ENCODE measurements around the gene CD36.
"Not testable (repeated sequence)": the region's sequence is repeated elsewhere in the genome, so short reads cannot be mapped to it uniquely, and the experiment has no call there.

CD36 gene

DNA sequence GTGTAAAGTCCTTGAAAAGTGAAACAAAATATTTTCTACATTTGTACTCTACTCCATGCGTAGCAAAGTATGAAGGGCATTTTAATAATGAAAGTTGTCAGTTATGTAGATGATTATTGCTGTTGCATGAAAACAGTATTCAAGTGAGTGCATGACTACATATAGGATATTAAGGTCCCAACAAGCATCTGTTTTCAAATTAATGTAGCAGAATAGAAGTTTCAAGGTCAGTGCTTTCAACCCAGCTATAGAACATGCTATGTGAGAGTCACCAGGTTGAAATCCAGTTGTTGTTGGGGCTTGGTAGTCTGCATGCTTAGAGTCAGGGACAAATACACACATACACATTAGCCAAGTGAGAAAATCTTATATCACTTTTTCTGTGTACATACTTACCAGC lies 14.8 kb downstream of the CD36 start:
- no peaks in the 10 kb centered on the region for H3K36me3 Mint-ChIP-seq (ENCODE audit: low read depth)

DNA sequence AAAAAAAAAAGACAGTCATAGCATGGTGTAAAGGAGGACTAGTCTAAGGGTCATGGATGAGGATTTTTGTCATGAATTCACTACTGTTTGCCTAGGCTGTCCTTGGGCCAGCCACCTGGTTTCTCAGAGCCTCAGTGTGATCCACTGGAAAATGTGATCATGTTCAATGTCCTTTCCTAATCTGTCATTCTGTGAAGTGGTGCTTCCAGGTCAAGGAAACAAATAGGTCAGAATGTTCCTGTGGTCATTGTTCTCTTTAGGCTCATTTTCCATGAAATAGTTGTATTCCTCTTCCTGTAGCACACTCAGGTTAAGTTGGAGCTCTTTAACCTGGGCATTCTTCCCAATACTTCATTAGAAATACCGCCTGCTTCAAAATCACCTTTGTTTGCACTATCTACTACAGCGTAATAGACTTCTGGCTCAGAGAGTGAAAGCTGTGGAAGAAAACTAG lies 16.5 kb downstream of the CD36 start:
- no peaks in the 10 kb centered on the region for H3K9me3 Mint-ChIP-seq
- H3K36me3 Mint-ChIP-seq (ENCODE audit: low read depth): no peaks in the 10 kb centered on the region
- no peaks in the 10 kb centered on the region for H3K4me1 Mint-ChIP-seq (ENCODE audit: low read depth)
- H3K4me3 Mint-ChIP-seq: no peak overlapping the region
- no peak overlapping the region for H3K27ac Mint-ChIP-seq
- no peaks in the 10 kb centered on the region for H3K27me3 Mint-ChIP-seq (ENCODE audit: low read depth)

More for the DNA sequence above, 14.8 kb downstream of the CD36 start:
- Mint-ChIP-seq H3K9me3 (no peaks in the 10 kb centered on the region), H3K27me3 (ENCODE audit: low read depth) (no peaks in the 10 kb centered on the region), H3K27ac (no peak overlapping the region), H3K4me1 (ENCODE audit: low read depth) (no peaks in the 10 kb centered on the region), H3K4me3 (no peak overlapping the region)

DNA sequence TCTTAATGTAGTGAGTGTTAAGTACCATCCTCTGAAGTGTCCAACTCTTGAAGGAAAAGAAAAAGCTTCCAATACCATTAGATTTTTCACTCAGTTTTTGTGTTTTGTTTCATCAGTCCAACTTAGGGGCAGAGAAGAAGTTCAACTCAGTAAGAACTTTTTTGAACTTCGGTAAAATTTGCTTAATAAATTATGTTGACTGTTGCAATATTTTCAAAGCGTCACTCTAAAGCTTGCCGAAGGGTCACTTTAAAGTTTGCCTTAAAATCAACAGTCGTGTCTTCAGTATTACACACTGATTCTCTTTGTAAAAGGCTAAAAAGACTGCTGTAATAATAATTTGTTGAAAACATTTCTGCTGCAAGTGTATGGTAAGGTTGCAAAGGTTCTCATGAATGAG lies 17.6 kb downstream of the CD36 start:
- H3K27me3 Mint-ChIP-seq (ENCODE audit: low read depth): no peaks in the 10 kb centered on the region
- H3K4me1 Mint-ChIP-seq (ENCODE audit: low read depth): no peaks in the 10 kb centered on the region
- H3K36me3 Mint-ChIP-seq (ENCODE audit: low read depth): no peaks in the 10 kb centered on the region
- no peaks in the 10 kb centered on the region for H3K9me3 Mint-ChIP-seq
- H3K27ac Mint-ChIP-seq: no peak overlapping the region
- H3K4me3 Mint-ChIP-seq: no peak overlapping the region

DNA sequence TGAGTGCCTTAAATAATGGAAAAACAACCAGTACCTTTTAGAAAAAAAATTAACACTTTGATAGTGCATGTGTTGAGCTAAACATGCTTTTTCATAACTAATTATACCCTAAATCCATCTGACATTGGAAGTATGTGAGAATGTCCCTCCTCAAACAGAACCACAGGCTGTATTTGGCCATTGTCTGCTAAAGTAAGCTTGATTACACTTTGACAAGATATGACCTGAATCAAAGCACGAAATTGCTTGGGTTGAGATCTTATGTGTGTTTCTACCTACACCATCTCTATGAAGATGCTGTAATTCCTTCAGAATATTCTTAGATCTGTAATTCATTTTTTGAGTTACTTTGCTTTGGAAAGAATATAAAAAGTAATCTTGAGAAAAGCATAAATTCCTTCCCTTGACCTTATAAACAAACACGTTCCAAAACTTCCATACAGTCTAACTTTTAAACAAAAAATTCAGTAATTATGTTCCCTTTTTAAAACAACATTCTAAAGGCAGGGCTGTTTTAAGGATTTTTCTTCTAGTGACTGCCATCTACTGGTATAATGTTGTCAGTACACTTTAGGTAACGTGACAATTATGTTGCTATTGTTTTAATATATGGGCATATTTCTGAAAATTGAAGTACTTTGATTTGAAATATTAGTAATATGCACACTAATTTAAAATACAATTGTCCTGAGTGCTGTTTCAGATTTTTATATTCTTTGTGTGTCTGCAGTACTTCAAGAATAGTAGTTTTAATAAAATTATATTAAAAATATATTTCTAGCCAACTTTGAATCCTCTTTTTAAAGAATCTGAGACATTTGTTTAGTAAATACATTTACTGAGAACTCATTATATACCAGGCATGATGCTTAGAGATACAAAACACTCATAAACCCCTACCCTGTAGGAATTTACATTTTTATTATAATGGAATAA lies 20.9 kb downstream of the CD36 start:
- H3K9me3 Mint-ChIP-seq: no peaks in the 10 kb centered on the region

DNA sequence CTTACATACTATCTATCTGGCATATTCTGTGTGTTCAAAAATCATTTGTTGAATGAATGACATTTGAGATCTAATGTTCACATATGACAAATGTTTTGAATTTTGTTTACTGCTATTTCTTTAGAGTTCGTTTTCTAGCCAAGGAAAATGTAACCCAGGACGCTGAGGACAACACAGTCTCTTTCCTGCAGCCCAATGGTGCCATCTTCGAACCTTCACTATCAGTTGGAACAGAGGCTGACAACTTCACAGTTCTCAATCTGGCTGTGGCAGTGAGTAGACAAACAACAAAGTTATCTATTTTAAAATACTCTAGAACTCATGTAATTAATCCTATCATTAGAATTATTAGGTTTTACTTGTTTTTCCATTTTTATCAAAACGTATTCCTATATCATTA lies 22.5 kb downstream of the CD36 start:
- Mint-ChIP-seq H3K9me3 (no peaks in the 10 kb centered on the region), H3K4me3 (no peak overlapping the region), H3K27me3 (ENCODE audit: low read depth) (no peaks in the 10 kb centered on the region), H3K36me3 (ENCODE audit: low read depth) (no peaks in the 10 kb centered on the region), H3K27ac (no peak overlapping the region), H3K4me1 (ENCODE audit: low read depth) (no peaks in the 10 kb centered on the region)

More for the DNA sequence above, 20.9 kb downstream of the CD36 start:
- Mint-ChIP-seq H3K4me1 (ENCODE audit: low read depth) (no peaks in the 10 kb centered on the region), H3K27me3 (ENCODE audit: low read depth) (no peaks in the 10 kb centered on the region), H3K36me3 (ENCODE audit: low read depth) (no peaks in the 10 kb centered on the region), H3K4me3 (no peak overlapping the region), H3K27ac (no peak overlapping the region)

DNA sequence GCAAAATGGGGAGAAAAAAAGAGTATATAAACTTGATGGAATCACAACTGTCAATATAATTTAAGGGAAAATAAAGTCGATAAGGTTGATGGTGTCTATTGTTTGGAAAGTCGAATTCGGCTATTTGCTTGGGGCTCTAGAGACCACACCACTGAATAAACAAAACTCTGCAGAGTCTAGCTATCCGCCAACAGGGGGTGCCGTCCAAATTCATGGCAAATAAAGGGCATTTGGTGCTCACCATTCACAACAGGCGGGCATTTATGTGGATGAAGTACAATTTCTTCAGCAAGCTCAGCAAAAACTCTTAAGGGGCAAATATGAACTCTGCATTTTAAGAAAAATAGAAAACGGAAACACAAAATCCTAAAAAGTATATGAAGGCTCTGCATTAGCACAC lies 23.3 kb downstream of the CD36 start:
- no peaks in the 10 kb centered on the region for H3K27me3 Mint-ChIP-seq (ENCODE audit: low read depth)
- no peaks in the 10 kb centered on the region for H3K36me3 Mint-ChIP-seq (ENCODE audit: low read depth)
- H3K27ac Mint-ChIP-seq: no peak overlapping the region
- H3K4me1 Mint-ChIP-seq (ENCODE audit: low read depth): no peaks in the 10 kb centered on the region
- H3K9me3 Mint-ChIP-seq: no peaks in the 10 kb centered on the region
- no peak overlapping the region for H3K4me3 Mint-ChIP-seq

DNA sequence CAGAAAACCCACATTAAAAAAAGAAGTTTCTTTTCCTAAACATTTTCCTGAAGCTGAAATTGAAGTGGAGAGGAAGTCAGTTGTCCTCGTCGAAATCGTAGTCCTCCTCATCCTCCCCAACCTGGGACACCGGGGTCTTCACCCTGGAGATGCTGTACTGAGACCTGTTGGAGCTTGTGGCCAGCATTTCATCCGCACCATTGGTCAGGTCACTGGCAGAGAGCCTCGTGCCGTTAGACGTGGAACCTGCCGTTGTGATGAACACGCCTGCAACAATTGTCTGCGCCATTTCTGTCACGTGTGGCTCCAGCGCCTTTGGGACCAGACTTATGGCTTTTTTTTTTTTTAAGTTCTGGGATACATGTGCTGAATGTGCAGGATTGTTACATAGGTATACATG lies 23.8 kb downstream of the CD36 start:
- Mint-ChIP-seq H3K4me1 (ENCODE audit: low read depth) (no peaks in the 10 kb centered on the region), H3K9me3 (no peaks in the 10 kb centered on the region), H3K4me3 (no peak overlapping the region), H3K27ac (no peak overlapping the region), H3K36me3 (ENCODE audit: low read depth) (no peaks in the 10 kb centered on the region), H3K27me3 (ENCODE audit: low read depth) (no peaks in the 10 kb centered on the region)

DNA sequence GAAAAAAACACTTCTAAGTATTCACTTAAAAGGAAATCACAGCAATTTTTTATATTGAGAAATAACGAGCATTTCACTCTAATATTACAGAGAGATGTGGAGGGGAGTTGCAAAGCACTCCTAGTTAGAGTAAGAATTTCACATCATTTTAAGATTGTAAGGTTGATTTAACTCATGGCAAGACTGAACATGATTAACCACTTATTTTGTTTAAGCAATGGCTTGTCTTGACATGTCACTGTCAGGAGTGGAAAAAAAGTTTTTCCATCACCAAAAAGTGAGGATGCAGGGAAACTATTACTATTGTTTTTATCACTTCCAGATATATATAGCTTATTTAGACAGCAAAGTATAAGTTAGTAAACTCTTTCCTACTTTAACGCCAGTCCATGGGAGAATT lies 27.1 kb downstream of the CD36 start:
- H3K4me3 Mint-ChIP-seq: no peak overlapping the region
- no peaks in the 10 kb centered on the region for H3K4me1 Mint-ChIP-seq (ENCODE audit: low read depth)
- no peaks in the 10 kb centered on the region for H3K9me3 Mint-ChIP-seq
- no peaks in the 10 kb centered on the region for H3K36me3 Mint-ChIP-seq (ENCODE audit: low read depth)
- no peak overlapping the region for H3K27ac Mint-ChIP-seq
- H3K27me3 Mint-ChIP-seq (ENCODE audit: low read depth): no peaks in the 10 kb centered on the region

DNA sequence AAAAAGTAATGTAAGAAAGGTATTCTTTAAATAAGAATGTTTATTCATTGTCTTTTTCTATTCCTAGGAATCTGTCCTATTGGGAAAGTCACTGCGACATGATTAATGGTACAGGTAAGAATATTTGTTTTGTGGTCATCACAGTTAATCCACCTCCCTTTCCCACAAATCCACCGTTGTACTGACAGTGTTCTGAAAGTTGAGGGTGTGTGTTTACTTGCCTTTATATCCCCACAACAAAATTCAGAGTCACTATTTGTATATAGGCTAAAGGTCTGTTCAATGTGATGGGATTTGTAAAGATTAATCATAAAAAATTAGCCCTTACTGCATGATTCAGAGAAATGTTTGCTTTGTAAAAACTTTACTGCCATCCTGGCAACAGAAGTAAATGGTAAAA lies 27.9 kb downstream of the CD36 start:
- no peak overlapping the region for H3K27ac Mint-ChIP-seq
- H3K9me3 Mint-ChIP-seq: no peaks in the 10 kb centered on the region
- no peak overlapping the region for H3K4me3 Mint-ChIP-seq

DNA sequence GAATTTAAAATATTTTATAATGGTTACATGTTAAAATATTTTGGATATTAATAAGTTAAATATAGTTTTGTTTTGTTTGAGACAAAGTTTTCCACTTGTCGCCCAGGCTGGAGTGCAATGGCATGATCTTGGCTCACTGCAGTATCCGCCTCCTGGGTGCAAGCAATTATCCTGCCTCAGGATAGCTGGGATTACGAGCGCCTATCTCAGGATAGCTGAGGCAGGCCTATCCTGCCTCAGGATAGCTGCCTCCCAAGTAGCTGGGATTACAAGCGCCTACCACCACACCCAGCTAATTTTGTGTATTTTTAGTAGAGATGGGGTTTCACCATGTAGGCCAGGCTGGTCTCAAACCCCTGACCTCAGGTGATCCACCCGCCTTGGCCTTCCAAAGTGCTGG lies 30.9 kb downstream of the CD36 start:
- not testable (repeated sequence) for H3K9me3 Mint-ChIP-seq; H3K4me1 Mint-ChIP-seq (ENCODE audit: low read depth); H3K36me3 Mint-ChIP-seq (ENCODE audit: low read depth); H3K4me3 Mint-ChIP-seq; H3K27me3 Mint-ChIP-seq (ENCODE audit: low read depth); H3K27ac Mint-ChIP-seq

More for the DNA sequence above, 27.9 kb downstream of the CD36 start:
- Mint-ChIP-seq H3K36me3 (ENCODE audit: low read depth) (no peaks in the 10 kb centered on the region), H3K27me3 (ENCODE audit: low read depth) (no peaks in the 10 kb centered on the region), H3K4me1 (ENCODE audit: low read depth) (no peaks in the 10 kb centered on the region)

DNA sequence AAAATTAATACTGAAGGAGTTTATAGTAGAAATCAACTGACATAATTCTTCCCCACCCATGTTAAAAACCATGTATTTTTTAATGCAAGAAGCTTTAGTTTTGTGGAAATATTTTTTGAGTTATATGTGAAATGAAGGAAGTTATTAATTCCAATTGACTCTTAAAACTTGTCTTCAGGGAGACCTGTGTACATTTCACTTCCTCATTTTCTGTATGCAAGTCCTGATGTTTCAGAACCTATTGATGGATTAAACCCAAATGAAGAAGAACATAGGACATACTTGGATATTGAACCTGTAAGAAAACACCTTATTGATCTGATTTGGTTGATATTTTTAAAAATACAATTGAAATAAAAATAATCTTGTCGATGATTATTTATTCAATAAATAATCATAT lies 33.3 kb downstream of the CD36 start:
- Mint-ChIP-seq H3K4me3 (no peak overlapping the region), H3K36me3 (ENCODE audit: low read depth) (no peaks in the 10 kb centered on the region), H3K27ac (no peak overlapping the region), H3K9me3 (no peaks in the 10 kb centered on the region), H3K4me1 (ENCODE audit: low read depth) (no peaks in the 10 kb centered on the region), H3K27me3 (ENCODE audit: low read depth) (no peaks in the 10 kb centered on the region)

DNA sequence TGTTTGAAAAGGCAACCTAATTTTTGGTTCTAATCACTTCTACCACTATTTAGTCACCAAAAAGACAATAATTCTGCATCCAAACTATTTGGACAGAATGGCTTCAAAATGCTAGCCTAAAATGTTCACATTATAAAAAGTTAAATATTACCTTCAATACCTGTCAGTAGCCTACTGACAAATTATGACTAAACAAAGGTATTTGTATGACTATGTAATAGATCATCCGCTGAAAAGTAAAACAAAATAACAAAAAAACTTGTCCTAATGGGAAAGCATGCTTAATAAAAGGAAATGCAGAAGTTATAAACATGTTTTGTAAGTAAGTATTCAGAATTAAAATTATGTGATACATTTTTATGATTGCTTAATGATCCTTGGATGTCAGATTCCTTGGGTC lies 36.6 kb downstream of the CD36 start:
- Mint-ChIP-seq H3K4me1 (ENCODE audit: low read depth) (no peaks in the 10 kb centered on the region), H3K9me3 (no peaks in the 10 kb centered on the region), H3K27ac (no peak overlapping the region)

DNA sequence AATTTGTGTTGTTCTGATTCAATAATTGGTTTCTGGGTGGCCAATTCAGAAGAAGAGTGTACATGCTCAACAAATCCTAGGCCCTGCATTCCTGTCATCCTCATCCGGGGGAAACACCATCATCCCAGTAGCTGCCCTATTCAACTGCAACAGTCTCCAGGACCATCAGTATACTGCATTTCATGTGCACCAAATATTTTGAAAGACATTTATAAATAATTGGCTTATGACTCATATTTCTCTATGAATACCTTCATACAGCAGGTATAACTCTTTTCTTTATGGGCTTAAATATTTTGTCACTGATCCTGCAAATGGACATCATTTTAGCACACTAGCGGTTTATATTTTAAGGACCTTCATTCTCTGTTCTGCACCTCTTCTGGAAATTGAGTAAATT lies 38.0 kb downstream of the CD36 start:
- Mint-ChIP-seq H3K27me3 (ENCODE audit: low read depth) (no peaks in the 10 kb centered on the region), H3K27ac (no peak overlapping the region), H3K36me3 (ENCODE audit: low read depth) (no peaks in the 10 kb centered on the region), H3K4me3 (no peak overlapping the region), H3K4me1 (ENCODE audit: low read depth) (no peaks in the 10 kb centered on the region), H3K9me3 (no peaks in the 10 kb centered on the region)

More for the DNA sequence above, 36.6 kb downstream of the CD36 start:
- no peak overlapping the region for H3K4me3 Mint-ChIP-seq
- no peaks in the 10 kb centered on the region for H3K36me3 Mint-ChIP-seq (ENCODE audit: low read depth)
- H3K27me3 Mint-ChIP-seq (ENCODE audit: low read depth): no peaks in the 10 kb centered on the region

DNA sequence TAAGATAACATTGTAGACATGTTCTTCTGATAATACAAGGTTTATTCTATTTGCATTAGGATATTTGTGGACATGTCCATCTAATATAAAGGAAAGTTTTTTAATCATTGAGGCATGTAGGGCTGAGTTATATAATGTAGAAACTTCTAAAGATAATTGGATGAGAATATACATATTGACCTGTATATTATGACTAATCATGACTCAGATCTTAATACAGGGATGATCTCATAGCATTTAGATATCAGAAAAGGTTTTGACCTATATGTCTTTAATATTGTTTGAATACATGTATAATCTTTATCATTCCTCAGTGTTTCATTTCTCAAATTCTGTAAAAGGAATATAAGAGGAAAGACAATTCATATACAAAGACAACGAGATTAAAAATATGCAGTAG lies 39.2 kb downstream of the CD36 start:
- H3K4me3 Mint-ChIP-seq: no peak overlapping the region
- H3K36me3 Mint-ChIP-seq (ENCODE audit: low read depth): no peaks in the 10 kb centered on the region
- no peak overlapping the region for H3K27ac Mint-ChIP-seq
- H3K4me1 Mint-ChIP-seq (ENCODE audit: low read depth): no peaks in the 10 kb centered on the region
- no peaks in the 10 kb centered on the region for H3K27me3 Mint-ChIP-seq (ENCODE audit: low read depth)
- no peaks in the 10 kb centered on the region for H3K9me3 Mint-ChIP-seq

DNA sequence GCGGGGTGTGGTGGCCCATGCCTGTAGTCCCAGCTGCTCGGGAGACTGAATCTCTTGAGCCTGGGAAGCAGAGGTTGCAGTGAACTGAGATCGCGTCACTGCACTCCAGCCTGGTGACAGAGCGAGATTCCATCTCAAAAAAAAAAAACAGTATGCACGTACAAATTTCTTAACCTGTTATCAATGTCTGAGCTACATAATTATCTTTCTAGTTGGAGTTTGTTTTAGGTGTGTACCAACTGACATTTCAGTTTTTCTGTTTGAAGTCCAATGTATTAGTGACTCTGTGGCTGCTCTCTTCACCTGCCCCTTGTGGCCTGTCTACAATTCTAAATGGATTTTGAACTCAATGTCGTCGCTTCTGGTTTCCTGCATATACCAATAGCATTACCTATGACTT lies 40.3 kb downstream of the CD36 start:
- Mint-ChIP-seq H3K36me3 (ENCODE audit: low read depth) (no peaks in the 10 kb centered on the region), H3K27me3 (ENCODE audit: low read depth) (no peaks in the 10 kb centered on the region), H3K9me3 (no peaks in the 10 kb centered on the region), H3K27ac (no peak overlapping the region), H3K4me3 (no peak overlapping the region), H3K4me1 (ENCODE audit: low read depth) (no peaks in the 10 kb centered on the region)

All from T-helper 1 cell treated with Interleukin-12 subunit alpha and Interleukin-12 subunit beta and Interleukin-4 antibody, amounts not matched to agents 30 μg/mL and 1 μg/mL, for 36 hours (primary cell).